Endothelial cell (in vitro differentiated cells): ENCODE measurements around the gene ANKH. TPM values are rescaled to one million over a fixed set of nuclear protein-coding genes. Genes with fewer than 3 reads are reported as not detected.

ENCODE experiments used
- DNase-seq: peaks from one replicate; pipeline ENCODE4 v3.0.0; 2021; ENCODE audit warnings: low spot score
- H3K27ac Mint-ChIP-seq: one replicate; pipeline ENCODE4 v1.8.0; 2021; ENCODE audit warnings: mixed read lengths, inconsistent platforms; ENCODE audit not compliant: unreplicated experiment
- H3K27me3 Mint-ChIP-seq: one replicate; pipeline ENCODE4 v1.8.0; 2021; ENCODE audit warnings: mild to moderate bottlenecking, moderate library complexity, mixed read lengths, inconsistent platforms; ENCODE audit not compliant: unreplicated experiment
- H3K36me3 Mint-ChIP-seq: one replicate; pipeline ENCODE4 v1.8.0; 2021; ENCODE audit warnings: mild to moderate bottlenecking, low read depth, mixed read lengths, inconsistent platforms; ENCODE audit not compliant: unreplicated experiment
- H3K4me1 Mint-ChIP-seq: one replicate; pipeline ENCODE4 v1.8.0; 2021; ENCODE audit warnings: mild to moderate bottlenecking, mixed read lengths, inconsistent platforms; ENCODE audit not compliant: unreplicated experiment
- H3K4me3 Mint-ChIP-seq: one replicate; pipeline ENCODE4 v1.8.0; 2021; ENCODE audit warnings: mild to moderate bottlenecking, mixed read lengths, inconsistent platforms; ENCODE audit not compliant: unreplicated experiment
- H3K9me3 Mint-ChIP-seq: one replicate; pipeline ENCODE4 v1.8.0; 2021; ENCODE audit warnings: mixed read lengths, inconsistent platforms; ENCODE audit not compliant: unreplicated experiment
- total RNA-seq: library from RNA; stranded (reverse); fragmentation: NEBNext Ultra II Directional; extraction: Animal tissue kit (Norgen Biotek cat#: 25700); gene quantifications from one replicate; pipeline ENCODE4 v1.2.1, GENCODE V29; 2021; ENCODE audit not compliant: unreplicated experiment
- TF ChIP-seq, protein P1 (sequence below): fragments of 200-600 bp; sonication (generic); IDR thresholded peaks from one replicate; pipeline ENCODE4 v1.5.0; 2021; ENCODE audit warnings: antibody characterized with exemption; ENCODE audit not compliant: unreplicated experiment

Gene ANKH
- total RNA-seq, 1 donor from 2014 or later: 61.8 TPM

DNA sequence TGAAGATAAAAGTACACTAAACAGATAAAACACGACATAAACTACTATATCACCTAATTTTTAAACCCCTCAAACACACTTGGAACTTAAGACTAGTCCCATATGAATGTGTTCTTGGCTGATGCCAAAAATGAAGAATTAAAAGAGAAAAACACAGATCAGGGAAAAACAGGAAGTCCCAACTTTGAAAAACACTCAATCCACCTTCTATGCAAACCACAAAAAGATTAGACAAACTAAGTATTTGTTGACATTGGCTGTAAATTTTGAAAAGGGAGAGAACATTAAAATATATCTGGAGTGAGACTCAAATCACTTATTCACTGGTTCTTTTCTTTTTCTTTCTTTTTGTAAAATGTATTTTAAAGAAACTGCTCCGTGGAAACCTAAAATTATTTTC, 81.4 kb downstream of the ANKH start:
- Mint-ChIP-seq H3K4me1 (peaks cover 14% of the 10 kb centered on the region), H3K9me3 (no peaks in the 10 kb centered on the region), H3K36me3 (peaks cover 6% of the 10 kb centered on the region), H3K27me3 (peaks cover 3% of the 10 kb centered on the region), H3K27ac (no peak overlapping the region), H3K4me3 (no peak overlapping the region)
- TF ChIP-seq, protein P1, sequence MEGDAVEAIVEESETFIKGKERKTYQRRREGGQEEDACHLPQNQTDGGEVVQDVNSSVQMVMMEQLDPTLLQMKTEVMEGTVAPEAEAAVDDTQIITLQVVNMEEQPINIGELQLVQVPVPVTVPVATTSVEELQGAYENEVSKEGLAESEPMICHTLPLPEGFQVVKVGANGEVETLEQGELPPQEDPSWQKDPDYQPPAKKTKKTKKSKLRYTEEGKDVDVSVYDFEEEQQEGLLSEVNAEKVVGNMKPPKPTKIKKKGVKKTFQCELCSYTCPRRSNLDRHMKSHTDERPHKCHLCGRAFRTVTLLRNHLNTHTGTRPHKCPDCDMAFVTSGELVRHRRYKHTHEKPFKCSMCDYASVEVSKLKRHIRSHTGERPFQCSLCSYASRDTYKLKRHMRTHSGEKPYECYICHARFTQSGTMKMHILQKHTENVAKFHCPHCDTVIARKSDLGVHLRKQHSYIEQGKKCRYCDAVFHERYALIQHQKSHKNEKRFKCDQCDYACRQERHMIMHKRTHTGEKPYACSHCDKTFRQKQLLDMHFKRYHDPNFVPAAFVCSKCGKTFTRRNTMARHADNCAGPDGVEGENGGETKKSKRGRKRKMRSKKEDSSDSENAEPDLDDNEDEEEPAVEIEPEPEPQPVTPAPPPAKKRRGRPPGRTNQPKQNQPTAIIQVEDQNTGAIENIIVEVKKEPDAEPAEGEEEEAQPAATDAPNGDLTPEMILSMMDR: no peak
- DNase-seq: no peak

DNA sequence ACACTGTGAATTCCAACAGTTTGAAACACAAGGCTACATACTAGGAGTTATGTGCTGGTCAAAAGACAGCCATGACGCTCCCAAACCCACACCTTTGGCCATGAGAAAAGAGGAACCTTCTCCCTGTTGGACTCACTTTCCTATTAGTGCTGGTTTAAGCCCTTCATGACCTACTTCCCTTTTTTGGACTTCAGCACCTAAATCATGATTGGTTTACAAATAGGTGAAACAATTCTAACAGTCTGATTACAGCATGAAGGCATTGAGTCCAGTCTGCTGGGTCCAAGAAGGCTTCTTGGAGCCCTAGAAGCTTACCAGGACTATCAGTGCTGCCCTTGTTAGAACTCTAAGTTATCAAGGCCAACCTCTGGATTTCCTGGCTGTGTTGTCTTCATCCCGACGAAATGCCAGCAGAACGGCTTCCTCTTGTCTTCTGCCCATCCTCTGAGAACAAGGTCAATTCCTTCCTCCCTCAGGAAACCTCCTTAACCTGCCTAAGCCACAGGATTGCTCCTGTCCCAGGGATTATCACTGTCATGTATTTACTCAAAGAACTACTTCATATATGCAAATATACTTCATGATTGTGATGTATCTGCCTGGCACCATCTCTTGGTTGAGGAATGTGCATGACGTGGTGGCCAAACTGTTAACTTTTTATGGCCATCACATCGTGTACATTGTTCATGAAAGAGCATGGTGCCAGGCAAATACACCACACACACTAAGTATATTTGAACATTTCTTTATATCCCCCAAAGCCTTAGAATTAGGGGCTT, 83.6 kb downstream of the ANKH start:
- no peak overlapping the region for H3K4me3 Mint-ChIP-seq
- H3K27me3 Mint-ChIP-seq: peaks cover 3% of the 10 kb centered on the region
- H3K9me3 Mint-ChIP-seq: peaks cover 3% of the 10 kb centered on the region

DNA sequence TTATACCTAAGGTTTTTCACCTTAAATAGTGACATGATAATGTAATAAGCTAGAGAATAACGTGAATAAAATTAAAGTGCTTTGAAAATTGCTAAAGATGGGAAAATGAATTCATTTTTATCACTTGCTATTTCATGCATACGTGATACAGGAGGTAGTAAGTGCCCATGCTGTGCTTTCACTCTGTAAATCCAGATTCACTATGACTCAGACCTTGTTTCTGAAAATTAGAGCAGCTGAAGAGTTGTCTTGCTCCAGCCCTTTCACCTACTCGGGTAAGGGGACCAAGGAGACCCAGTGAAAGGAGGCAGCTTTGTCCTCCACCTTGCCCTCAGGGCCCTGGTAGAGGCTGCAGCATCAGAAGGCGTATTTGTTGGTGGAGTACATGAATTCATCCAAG, 87.9 kb downstream of the ANKH start:
- peaks cover 12% of the 10 kb centered on the region for H3K4me1 Mint-ChIP-seq
- no peak overlapping the region for H3K4me3 Mint-ChIP-seq
- TF ChIP-seq, protein P1: no peak
- no peak overlapping the region for H3K27ac Mint-ChIP-seq
- peaks cover 3% of the 10 kb centered on the region for H3K9me3 Mint-ChIP-seq
- peaks cover 27% of the 10 kb centered on the region for H3K36me3 Mint-ChIP-seq
- DNase-seq: no peak
- peaks cover 3% of the 10 kb centered on the region for H3K27me3 Mint-ChIP-seq

More for the DNA sequence above, 83.6 kb downstream of the ANKH start:
- DNase-seq: no peak
- TF ChIP-seq, protein P1: no peak
- Mint-ChIP-seq H3K36me3 (peaks cover 20% of the 10 kb centered on the region), H3K4me1 (peaks cover 14% of the 10 kb centered on the region), H3K27ac (no peak overlapping the region)

DNA sequence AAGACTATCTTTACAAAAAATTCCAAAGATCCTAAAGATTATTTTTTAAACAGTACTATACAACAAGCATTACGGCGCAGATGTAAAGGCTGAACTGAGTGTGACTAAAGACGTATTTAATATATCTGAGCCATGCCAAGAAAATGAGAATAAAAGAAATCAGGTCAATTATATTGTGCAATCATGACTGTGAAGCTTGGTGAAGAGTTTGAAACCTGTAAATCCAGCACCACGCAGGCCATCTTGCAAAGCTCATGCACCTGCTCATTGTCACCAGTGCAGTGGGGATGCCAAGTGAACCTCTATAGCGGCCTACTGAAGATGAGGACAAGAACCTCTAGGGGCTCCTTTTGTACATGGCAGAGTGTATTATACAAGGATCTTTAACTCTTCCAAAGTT, 89.0 kb downstream of the ANKH start:
- Mint-ChIP-seq H3K27me3 (peaks cover 5% of the 10 kb centered on the region), H3K9me3 (peaks cover 3% of the 10 kb centered on the region), H3K4me1 (peaks cover 9% of the 10 kb centered on the region), H3K27ac (no peak overlapping the region), H3K4me3 (no peak overlapping the region), H3K36me3 (peaks cover 23% of the 10 kb centered on the region)
- DNase-seq: no peak
- TF ChIP-seq, protein P1: no peak

DNA sequence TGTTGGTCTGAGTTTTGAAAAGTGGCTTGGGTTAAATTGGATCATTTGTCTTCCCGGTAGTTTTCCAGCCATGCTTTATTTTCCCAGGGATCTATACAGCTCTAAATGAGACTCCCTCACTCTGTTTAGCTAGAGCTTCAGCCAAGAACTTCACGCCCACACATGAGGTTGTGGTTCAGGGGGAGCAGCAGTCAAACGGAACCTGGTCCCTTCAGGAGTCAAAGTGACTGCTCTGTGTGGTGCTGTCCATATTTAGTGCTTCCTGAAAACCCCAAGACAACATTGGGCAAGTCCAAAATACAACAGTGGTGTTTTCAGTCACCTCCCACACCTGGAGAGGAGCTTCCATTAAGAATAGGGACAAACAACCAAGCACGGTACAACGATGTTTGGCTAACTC, 90.5 kb downstream of the ANKH start:
- peaks cover 3% of the 10 kb centered on the region for H3K9me3 Mint-ChIP-seq
- peaks cover 1% of the 10 kb centered on the region for H3K27me3 Mint-ChIP-seq
- TF ChIP-seq, protein P1: no peak
- H3K4me3 Mint-ChIP-seq: no peak overlapping the region
- peaks cover 23% of the 10 kb centered on the region for H3K36me3 Mint-ChIP-seq
- DNase-seq: no peak
- peaks cover 9% of the 10 kb centered on the region for H3K4me1 Mint-ChIP-seq
- no peak overlapping the region for H3K27ac Mint-ChIP-seq
